GM18870 (cell line): ENCODE data around the gene CSGALNACT2.
"Not testable (repeated sequence)": the region's sequence is repeated elsewhere in the genome, so short reads cannot be mapped to it uniquely, and the experiment has no call there.

Experiments
- ATAC-seq: cut with Tn5 transposase; IDR thresholded peaks from one replicate; pipeline ENCODE4 v1.9.1; 2021; ENCODE audit warnings: moderate library complexity; ENCODE audit not compliant: unreplicated experiment

Gene CSGALNACT2

GRCh38 chr10:43138021-43138756, at the start of gene CSGALNACT2:
TSS of gene CSGALNACT2 (plus strand) at chr10:43138445. CDS start at chr10:43155150, 16,705 bp downstream.
- ATAC-seq = peak; percentile 48

- ATAC-seq = no peak
These were observed 48.7 kb upstream of the CSGALNACT2 start for GRCh38 chr10:43089519-43089918.

- ATAC-seq = no peak
These were observed 48.1 kb upstream of the CSGALNACT2 start for GRCh38 chr10:43090188-43090587.

DNA sequence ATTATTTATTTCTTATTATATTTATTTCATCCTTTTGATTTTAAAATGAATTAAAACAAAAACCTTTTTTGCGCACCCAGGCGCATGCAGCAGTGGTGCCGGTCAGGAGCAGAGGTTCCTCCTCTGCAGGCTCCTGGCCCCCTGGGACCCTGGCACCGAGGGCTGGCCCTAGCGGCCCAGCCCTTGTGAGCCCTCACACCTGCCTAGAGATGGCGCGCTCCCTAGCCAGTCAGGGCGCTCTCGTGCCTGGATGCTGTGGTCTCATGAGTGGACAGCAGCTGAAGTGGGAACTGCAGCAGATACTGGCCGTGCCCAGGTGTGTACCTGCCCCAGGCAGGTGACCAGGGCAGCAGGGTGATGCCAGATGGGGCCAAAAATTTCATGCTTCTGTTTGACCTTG, 47.6 kb upstream of the CSGALNACT2 start:
- ATAC-seq = no peak

GRCh38 chr10:43091846-43092245, 46.4 kb upstream of the CSGALNACT2 start:
- ATAC-seq = no peak

GRCh38 chr10:43093423-43094076, 44.7 kb upstream of the CSGALNACT2 start:
- ATAC-seq = no peak

GRCh38 chr10:43094085-43094484, 44.2 kb upstream of the CSGALNACT2 start:
- no peak for ATAC-seq

GRCh38 chr10:43099339-43099738, 38.9 kb upstream of the CSGALNACT2 start:
- not testable (repeated sequence) for ATAC-seq

DNA sequence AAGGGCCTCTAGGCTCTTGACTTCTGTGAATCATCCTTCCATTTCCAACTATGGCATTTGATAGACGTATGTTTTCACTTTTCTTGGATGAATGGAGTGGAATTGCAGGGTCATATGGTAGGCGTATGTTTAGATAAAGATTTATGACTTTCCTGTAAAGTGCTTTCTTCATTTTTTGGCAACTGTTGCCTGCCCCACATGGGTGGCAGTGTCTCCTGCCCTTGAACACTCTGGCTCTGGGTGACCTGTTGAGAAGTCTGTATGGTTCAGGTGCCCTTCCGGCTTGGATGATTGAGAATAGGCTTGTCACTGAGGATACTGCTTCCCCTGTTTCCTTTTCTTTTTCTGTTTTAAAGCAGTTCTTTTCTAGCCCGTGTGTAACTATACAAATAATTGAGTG, 38.3 kb upstream of the CSGALNACT2 start:
- ATAC-seq = no peak

GRCh38 chr10:43100366-43100765, 37.9 kb upstream of the CSGALNACT2 start:
- ATAC-seq = no peak

DNA sequence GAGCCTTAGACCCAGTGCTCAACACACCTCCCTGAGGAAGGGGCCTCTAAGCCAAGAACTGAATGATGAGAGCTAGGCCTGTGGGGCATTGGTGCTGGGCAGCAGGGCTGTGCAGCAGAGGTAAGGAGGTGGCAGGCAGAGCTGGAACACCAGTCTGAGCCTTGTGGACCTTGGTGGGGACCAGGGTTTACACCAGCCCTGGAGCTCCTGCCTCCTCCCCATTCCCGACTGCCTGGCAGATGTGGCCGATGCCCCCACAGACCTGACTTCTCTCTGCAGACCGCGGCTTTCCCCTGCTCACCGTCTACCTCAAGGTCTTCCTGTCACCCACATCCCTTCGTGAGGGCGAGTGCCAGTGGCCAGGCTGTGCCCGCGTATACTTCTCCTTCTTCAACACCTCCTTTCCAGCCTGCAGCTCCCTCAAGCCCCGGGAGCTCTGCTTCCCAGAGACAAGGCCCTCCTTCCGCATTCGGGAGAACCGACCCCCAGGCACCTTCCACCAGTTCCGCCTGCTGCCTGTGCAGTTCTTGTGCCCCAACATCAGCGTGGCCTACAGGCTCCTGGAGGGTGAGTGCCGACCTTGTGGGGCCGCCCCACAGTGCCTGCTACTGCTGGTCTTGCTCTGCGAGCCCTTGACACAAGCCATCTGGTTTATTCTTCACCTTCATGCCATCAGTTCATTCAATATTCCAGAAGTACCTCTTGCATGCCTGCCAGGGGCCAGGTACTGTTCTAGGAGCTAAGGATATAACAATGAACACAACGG, 36.0 kb upstream of the CSGALNACT2 start:
- no peak for ATAC-seq

- ATAC-seq = peak; percentile 49
These were observed 32.9 kb upstream of the CSGALNACT2 start for GRCh38 chr10:43105102-43105955.

- ATAC-seq = no peak
These were observed 32.4 kb upstream of the CSGALNACT2 start for GRCh38 chr10:43105956-43106229.

DNA sequence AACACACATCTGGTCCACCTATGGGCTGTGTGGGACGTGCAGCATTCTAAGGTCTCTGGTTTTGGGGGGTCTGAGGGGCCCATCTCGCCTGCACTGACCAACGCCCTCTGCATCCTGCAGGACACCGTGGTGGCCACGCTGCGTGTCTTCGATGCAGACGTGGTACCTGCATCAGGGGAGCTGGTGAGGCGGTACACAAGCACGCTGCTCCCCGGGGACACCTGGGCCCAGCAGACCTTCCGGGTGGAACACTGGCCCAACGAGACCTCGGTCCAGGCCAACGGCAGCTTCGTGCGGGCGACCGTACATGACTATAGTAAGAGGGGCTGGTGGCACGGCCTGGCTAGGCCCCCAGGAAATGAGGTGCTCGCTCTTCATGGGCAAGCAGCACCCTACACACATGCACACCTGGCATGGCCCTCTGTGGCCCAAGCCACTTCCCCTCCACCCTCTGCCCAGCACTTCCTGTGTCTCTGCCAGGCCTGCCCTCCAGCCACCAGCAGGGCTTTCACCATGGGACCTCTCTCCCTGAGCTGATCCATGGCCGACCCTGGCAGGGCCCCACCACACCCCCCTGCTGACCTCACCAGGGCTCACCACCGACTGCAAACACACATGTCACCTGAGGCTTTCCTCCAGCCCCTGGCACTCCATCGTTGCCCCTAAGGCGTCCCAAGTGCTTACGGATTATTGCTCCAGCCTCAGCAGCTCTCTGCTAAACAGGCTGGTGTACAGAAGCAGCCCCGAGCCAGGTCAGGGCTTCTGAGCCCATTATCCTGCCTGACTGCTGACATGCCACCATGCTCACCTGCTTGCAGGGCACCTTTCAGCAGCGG, 31.8 kb upstream of the CSGALNACT2 start:
- no peak for ATAC-seq

GRCh38 chr10:43108951-43109350, 29.3 kb upstream of the CSGALNACT2 start:
- ATAC-seq = no peak

- ATAC-seq = no peak
These were observed 28.5 kb upstream of the CSGALNACT2 start for GRCh38 chr10:43109671-43110249.

DNA sequence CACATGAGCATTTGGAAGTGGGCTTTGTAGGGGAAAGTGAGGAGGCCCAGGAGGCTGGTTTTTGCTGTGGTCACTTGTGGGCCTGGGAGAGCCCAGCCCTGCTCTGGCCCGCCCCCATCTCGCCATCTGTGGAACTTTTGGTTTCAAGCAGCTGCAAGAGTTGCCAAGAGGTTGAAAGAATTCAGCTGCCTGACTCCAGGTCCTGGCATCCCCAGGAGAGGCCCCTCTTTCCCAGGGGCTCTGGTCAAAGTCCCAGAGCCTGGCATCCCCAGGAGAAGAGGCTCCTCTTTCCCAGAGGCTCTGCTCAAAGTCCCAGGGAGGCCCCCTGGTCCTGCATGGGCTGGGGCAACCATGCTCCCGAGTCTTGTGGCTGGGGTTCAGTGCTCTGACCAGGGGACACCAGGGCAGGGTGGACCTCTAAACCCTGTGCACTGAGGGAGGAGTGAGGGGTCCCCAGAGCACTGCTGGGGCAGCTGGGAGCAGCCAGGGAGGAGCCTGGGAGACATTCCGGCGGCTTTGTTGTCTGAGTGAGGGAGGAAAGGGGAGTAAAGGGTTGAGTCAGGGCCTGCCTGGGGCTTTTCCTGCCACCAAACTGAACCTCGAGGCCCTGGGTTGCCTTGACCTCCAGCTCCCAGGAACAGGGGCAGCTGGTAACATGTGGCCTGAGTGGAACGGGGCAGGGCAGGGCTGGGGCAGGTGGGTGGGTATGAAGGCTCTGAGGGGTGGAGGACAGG, 27.7 kb upstream of the CSGALNACT2 start:
- ATAC-seq = peak; percentile 45

DNA sequence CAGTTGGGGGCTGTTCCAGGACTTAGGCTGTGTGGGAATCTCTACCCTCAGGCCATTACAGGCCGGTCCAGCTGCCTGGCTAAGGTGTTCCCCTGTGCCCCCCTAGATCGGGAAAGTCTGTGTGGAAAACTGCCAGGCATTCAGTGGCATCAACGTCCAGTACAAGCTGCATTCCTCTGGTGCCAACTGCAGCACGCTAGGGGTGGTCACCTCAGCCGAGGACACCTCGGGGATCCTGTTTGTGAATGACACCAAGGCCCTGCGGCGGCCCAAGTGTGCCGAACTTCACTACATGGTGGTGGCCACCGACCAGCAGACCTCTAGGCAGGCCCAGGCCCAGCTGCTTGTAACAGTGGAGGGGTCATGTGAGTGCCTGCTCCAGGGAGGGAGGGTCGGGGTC, 27.1 kb upstream of the CSGALNACT2 start:
- ATAC-seq = no peak

GRCh38 chr10:43111921-43112607, 26.2 kb upstream of the CSGALNACT2 start:
- ATAC-seq = no peak
